ENCODE results near the gene KLHL9. TPM values are rescaled to one million over a fixed set of nuclear protein-coding genes. Genes with fewer than 3 reads are reported as not detected.

KLHL9 gene
- total RNA-seq, 2 donors from 2014 or later, result 20.4 to 23.9 TPM

GRCh38 chr9:21362287-21362686, 27.1 kb upstream of the KLHL9 start:
- Histone ChIP-seq H3K4me3 (no peak overlapping the region), H3K4me1 (no peaks in the 10 kb centered on the region), H3K27me3 (no peaks in the 10 kb centered on the region), H3K9ac (ENCODE audit: low read depth in 2 of 2, low read length in 2 of 2) (no peak overlapping the region), H3K27ac (no peak overlapping the region), H3K9me3 (no peaks in the 10 kb centered on the region), H3K36me3 (no peaks in the 10 kb centered on the region)
- DNase-seq, result no peak
- intact Hi-C loops (cut with DNase I), result no loop called here
- TF ChIP-seq CTCF (IDR thresholded peaks at IDR 0.05), result no peak

GRCh38 chr9:21357479-21358460, 22.6 kb upstream of the KLHL9 start:
- Histone ChIP-seq H3K4me3 (no peak overlapping the region), H3K9me3 (no peaks in the 10 kb centered on the region), H3K4me1 (no peaks in the 10 kb centered on the region), H3K36me3 (no peaks in the 10 kb centered on the region), H3K27ac (no peak overlapping the region), H3K9ac (ENCODE audit: low read depth in 2 of 2, low read length in 2 of 2) (no peak overlapping the region), H3K27me3 (no peaks in the 10 kb centered on the region)
- no peak for DNase-seq
- intact Hi-C loops (cut with DNase I), result no loop called here
- no peak for TF ChIP-seq CTCF (IDR thresholded peaks at IDR 0.05)

- TF ChIP-seq CTCF (IDR thresholded peaks at IDR 0.05), result no peak
Measured at GRCh38 chr9:21350787-21351186, 15.6 kb upstream of the KLHL9 start, which contains the start of gene IFNA6. Gene IFNA6, minus strand, starts transcription at chr9:21350887. Its CDS starts 0 bp downstream, at chr9:21350887.

GRCh38 chr9:21348430-21348970, 13.3 kb upstream of the KLHL9 start:
- no peak overlapping the region for H3K9ac ChIP-seq (ENCODE audit: low read depth in 2 of 2, low read length in 2 of 2)
- no peaks in the 10 kb centered on the region for H3K4me1 ChIP-seq
- intact Hi-C loops (cut with DNase I), result no loop called here
- H3K4me3 ChIP-seq, result no peak overlapping the region
- no peaks in the 10 kb centered on the region for H3K27me3 ChIP-seq
- no peak for DNase-seq
- TF ChIP-seq CTCF (IDR thresholded peaks at IDR 0.05), result no peak
- no peaks in the 10 kb centered on the region for H3K36me3 ChIP-seq
- H3K9me3 ChIP-seq, result no peaks in the 10 kb centered on the region
- H3K27ac ChIP-seq, result no peak overlapping the region

More at GRCh38 chr9:21350787-21351186, 15.6 kb upstream of the KLHL9 start, which contains the start of gene IFNA6:
- no peaks in the 10 kb centered on the region for H3K4me1 ChIP-seq
- H3K9me3 ChIP-seq, result no peaks in the 10 kb centered on the region
- no peaks in the 10 kb centered on the region for H3K36me3 ChIP-seq
- H3K4me3 ChIP-seq, result no peak within 1 kb of the TSS
- DNase-seq, result no peak
- intact Hi-C loops (cut with DNase I), result no loop called here
- no peak within 1 kb of the TSS for H3K27ac ChIP-seq
- no peak within 1 kb of the TSS for H3K9ac ChIP-seq (ENCODE audit: low read depth in 2 of 2, low read length in 2 of 2)
- H3K27me3 ChIP-seq, result no peaks in the 10 kb centered on the region

- DNase-seq, result no peak
- H3K27ac ChIP-seq, result no peak overlapping the region
- no peak overlapping the region for H3K9ac ChIP-seq (ENCODE audit: low read depth in 2 of 2, low read length in 2 of 2)
- no peaks in the 10 kb centered on the region for H3K27me3 ChIP-seq
- intact Hi-C loops (cut with DNase I), result no loop called here
- H3K9me3 ChIP-seq, result no peaks in the 10 kb centered on the region
- H3K4me3 ChIP-seq, result no peak overlapping the region
- no peaks in the 10 kb centered on the region for H3K4me1 ChIP-seq
- no peaks in the 10 kb centered on the region for H3K36me3 ChIP-seq
- TF ChIP-seq CTCF (IDR thresholded peaks at IDR 0.05), result no peak
Measured at GRCh38 chr9:21340735-21341134, 5.5 kb upstream of the KLHL9 start.
